Measurements from ENCODE around the gene SHROOM3.

- TF ChIP-seq CTCF (IDR thresholded peaks at IDR 0.05; ENCODE audit: low read depth, low read length, missing input control), result no peak
- TF ChIP-seq ATF3 (IDR thresholded peaks at IDR 0.05), result no peak
- no peak for TF ChIP-seq NR2F2 (IDR thresholded peaks at IDR 0.05)
- no peak for TF ChIP-seq TAF1 (conservative IDR thresholded peaks at IDR 0.05)
- TF ChIP-seq GABPA (IDR thresholded peaks at IDR 0.05 in 1 of 2, conservative IDR thresholded peaks at IDR 0.05 in 1 of 2), result no peak
- no peak for TF ChIP-seq JUND (IDR thresholded peaks at IDR 0.05)
- no peak for TF ChIP-seq REST (IDR thresholded peaks at IDR 0.05)
- no peak for TF ChIP-seq EGR1 (IDR thresholded peaks at IDR 0.05; ENCODE audit: low read depth in 2 of 2)
- no peak for TF ChIP-seq ZBTB33 (IDR thresholded peaks at IDR 0.05)
- no peak for TF ChIP-seq SP1 (IDR thresholded peaks at IDR 0.05)
- no peak for TF ChIP-seq YY1 (IDR thresholded peaks at IDR 0.05)
- TF ChIP-seq RAD21 (IDR thresholded peaks at IDR 0.05), result peak in 1 of 2 donors; percentile 36
- no peak for TF ChIP-seq MAX (IDR thresholded peaks at IDR 0.05)
- TF ChIP-seq FOXA1 (IDR thresholded peaks at IDR 0.05), result no peak
Measured at GRCh38 chr4:76515975-76516843, 81.2 kb downstream of the SHROOM3 start.

Data from liver (tissue), 3 donors.